DOHH2 (cell line): ENCODE data around the gene FILIP1.
"Not testable (repeated sequence)": the region's sequence is repeated elsewhere in the genome, so short reads cannot be mapped to it uniquely, and the experiment has no call there.

Experiments
- CTCF ChIP-seq: fragments of 200-600 bp; sonication (generic); IDR thresholded peaks from one replicate; pipeline ENCODE4 v1.5.1; 2014; ENCODE audit warnings: antibody characterized with exemption, mild to moderate bottlenecking, low read depth, low read length; ENCODE audit not compliant: poor library complexity, severe bottlenecking
- EZH2phosphoT487 ChIP-seq: fragments of 200-600 bp; sonication (generic); IDR thresholded peaks from 2 replicates; pipeline ENCODE4 v1.6.1; 2017; ENCODE audit warnings: borderline replicate concordance, mild to moderate bottlenecking, antibody characterized with exemption, low read length, moderate library complexity, mixed read lengths

GRCh38 chr6:75410564-75410963 lies 83.0 kb downstream of the FILIP1 start:
- not testable (repeated sequence) for TF ChIP-seq CTCF, EZH2phosphoT487
